Progenitor cell of endocrine pancreas (in vitro differentiated cells): ENCODE measurements around the gene PERP. TPM values are rescaled to one million over a fixed set of nuclear protein-coding genes. Genes with fewer than 3 reads are reported as not detected.

Experiments
- DNase-seq: peaks from one replicate; pipeline ENCODE4 v3.0.0; 2021; ENCODE audit warnings: low spot score; ENCODE audit not compliant: unreplicated experiment
- H3K27ac Mint-ChIP-seq: 2 replicates; pipeline ENCODE4 v1.8.0; 2021; ENCODE audit warnings: mild to moderate bottlenecking, moderate library complexity, mixed read lengths
- H3K27me3 Mint-ChIP-seq: 2 replicates; pipeline ENCODE4 v1.8.0; 2021; ENCODE audit warnings: mixed read lengths
- H3K36me3 Mint-ChIP-seq: 2 replicates; pipeline ENCODE4 v1.8.0; 2022; ENCODE audit warnings: mixed read lengths; ENCODE audit not compliant: insufficient read depth
- H3K4me1 Mint-ChIP-seq: 2 replicates; pipeline ENCODE4 v1.8.0; 2021; ENCODE audit warnings: low read depth, mixed read lengths
- H3K4me3 Mint-ChIP-seq: 2 replicates; pipeline ENCODE4 v1.8.0; 2021; ENCODE audit warnings: low read depth, mild to moderate bottlenecking, moderate library complexity, mixed read lengths
- H3K9me3 Mint-ChIP-seq: 2 replicates; pipeline ENCODE4 v1.8.0; 2021; ENCODE audit warnings: low read depth, mixed read lengths
- long read RNA-seq: library from polyadenylated mRNA; unstranded; transcript quantifications from one replicate; pipeline ENCODE4 v2.0.0, GENCODE V29; 2020
- total RNA-seq: library from RNA; stranded (reverse); gene quantifications from 2 replicates; pipeline ENCODE4 v1.2.1, GENCODE V29; 2021
- TF ChIP-seq, protein P1 (sequence below): fragments of 200-600 bp; sonication (generic); IDR thresholded peaks from one replicate; pipeline ENCODE4 v1.5.0; 2021; ENCODE audit warnings: antibody characterized with exemption, mild to moderate bottlenecking; ENCODE audit not compliant: unreplicated experiment

PERP gene
- total RNA-seq, result 68.3 and 75.3 TPM in 2 replicates
- long read RNA-seq, full-length matches to known transcripts, result 493 of 514 reads
- long read RNA-seq, partial matches to known transcripts, result 5 of 514 reads
- long read RNA-seq, other reads (novel, unspliced or antisense), result 16 of 514 reads

DNA sequence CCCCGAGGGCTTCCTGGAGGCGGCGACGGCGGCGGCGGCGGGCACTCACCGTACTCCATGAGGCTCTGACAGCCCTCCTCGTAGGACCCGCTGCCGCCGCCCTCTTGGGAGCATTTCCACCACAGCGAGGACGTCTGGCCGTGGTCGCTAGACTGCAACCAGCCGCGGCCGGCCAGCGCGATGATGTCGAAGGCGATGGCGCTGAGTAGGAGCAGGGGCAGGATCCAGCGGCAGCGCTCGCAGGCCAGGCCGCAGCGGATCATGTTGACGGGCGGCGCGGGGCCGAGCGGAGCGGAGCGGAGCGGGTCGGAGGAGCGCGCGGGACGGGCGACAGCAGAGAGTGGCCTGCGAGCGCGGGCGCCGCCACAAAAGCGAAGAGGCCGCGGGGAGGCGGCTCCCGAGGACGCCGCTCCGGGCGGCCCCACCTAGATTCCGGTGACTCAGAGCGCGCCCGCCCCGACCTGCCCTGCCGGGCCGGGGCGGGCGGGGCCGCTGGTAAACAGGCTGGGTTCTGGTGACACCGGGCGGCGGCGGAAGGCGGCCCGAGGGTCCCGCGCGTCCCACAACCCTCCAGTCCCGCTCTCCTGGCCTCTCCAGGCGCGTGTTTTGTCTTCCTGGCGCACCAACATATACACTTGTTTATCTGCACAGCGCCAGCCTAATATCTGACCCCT is at the start of gene PERP:
PERP (minus strand) TSS at position 342 of the 674 bp plus-strand sequence; CDS start at position 263, 79 bp downstream.
- no peaks in the 10 kb centered on the region for H3K27me3 Mint-ChIP-seq
- peaks cover 8% of the 10 kb centered on the region for H3K36me3 Mint-ChIP-seq
- no peaks in the 10 kb centered on the region for H3K9me3 Mint-ChIP-seq
- TF ChIP-seq, protein P1, sequence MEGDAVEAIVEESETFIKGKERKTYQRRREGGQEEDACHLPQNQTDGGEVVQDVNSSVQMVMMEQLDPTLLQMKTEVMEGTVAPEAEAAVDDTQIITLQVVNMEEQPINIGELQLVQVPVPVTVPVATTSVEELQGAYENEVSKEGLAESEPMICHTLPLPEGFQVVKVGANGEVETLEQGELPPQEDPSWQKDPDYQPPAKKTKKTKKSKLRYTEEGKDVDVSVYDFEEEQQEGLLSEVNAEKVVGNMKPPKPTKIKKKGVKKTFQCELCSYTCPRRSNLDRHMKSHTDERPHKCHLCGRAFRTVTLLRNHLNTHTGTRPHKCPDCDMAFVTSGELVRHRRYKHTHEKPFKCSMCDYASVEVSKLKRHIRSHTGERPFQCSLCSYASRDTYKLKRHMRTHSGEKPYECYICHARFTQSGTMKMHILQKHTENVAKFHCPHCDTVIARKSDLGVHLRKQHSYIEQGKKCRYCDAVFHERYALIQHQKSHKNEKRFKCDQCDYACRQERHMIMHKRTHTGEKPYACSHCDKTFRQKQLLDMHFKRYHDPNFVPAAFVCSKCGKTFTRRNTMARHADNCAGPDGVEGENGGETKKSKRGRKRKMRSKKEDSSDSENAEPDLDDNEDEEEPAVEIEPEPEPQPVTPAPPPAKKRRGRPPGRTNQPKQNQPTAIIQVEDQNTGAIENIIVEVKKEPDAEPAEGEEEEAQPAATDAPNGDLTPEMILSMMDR, result no peak
- H3K4me1 Mint-ChIP-seq, result peaks cover 25% of the 10 kb centered on the region
- DNase-seq, result peak; percentile 60
- peak within 1 kb of the TSS; percentile 99 for H3K27ac Mint-ChIP-seq
- H3K4me3 Mint-ChIP-seq, result peak within 1 kb of the TSS; percentile 96

DNA sequence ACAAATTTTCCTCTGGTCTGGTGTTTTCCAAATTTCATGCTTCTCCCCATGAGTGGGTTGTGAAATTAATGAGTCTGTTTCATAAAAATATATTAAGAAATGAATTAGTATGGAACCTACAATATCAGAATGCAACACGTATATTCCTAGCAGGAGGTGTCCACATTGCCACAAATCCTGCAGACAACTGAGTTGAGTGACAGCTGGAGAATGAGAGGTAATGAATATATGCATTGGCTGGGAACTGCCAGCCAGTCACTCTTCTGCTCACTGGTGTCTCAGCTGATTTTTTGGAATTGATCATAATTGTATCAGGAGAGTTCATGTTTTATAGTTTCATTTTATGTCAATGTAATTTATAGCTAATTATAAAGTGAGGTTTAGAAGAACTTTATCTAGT is 48.2 kb upstream of the PERP start:
- DNase-seq, result no peak
- Mint-ChIP-seq H3K36me3 (peaks cover 1% of the 10 kb centered on the region), H3K27me3 (peaks cover 1% of the 10 kb centered on the region), H3K4me1 (peaks cover 2% of the 10 kb centered on the region), H3K4me3 (no peak overlapping the region), H3K9me3 (peaks cover 18% of the 10 kb centered on the region), H3K27ac (no peak overlapping the region)
- TF ChIP-seq, protein P1, result no peak

DNA sequence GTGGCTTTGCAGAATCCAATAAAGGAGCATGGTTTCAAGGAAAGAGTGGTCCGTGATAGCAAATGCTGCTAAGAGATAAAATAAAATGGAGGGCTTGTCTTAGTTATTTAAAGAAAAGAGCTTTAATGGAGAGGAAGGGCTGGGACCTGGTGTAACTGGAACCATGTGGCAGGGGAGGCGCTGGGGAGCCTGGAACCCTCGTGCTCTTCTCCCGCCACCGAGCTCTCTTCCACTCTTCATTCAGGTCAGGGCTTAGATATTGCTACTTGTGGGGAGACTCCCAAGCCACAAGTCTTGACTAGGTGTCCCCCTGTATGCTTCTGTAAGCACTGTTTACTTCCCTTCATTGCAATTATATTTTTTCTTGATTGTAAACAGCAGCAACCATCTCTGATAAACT is 39.3 kb upstream of the PERP start:
- H3K4me3 Mint-ChIP-seq, result no peak overlapping the region
- H3K36me3 Mint-ChIP-seq, result no peaks in the 10 kb centered on the region
- peaks cover 2% of the 10 kb centered on the region for H3K4me1 Mint-ChIP-seq
- no peaks in the 10 kb centered on the region for H3K27me3 Mint-ChIP-seq
- peaks cover 3% of the 10 kb centered on the region for H3K9me3 Mint-ChIP-seq
- no peak for DNase-seq
- TF ChIP-seq, protein P1, result no peak
- no peak overlapping the region for H3K27ac Mint-ChIP-seq

DNA sequence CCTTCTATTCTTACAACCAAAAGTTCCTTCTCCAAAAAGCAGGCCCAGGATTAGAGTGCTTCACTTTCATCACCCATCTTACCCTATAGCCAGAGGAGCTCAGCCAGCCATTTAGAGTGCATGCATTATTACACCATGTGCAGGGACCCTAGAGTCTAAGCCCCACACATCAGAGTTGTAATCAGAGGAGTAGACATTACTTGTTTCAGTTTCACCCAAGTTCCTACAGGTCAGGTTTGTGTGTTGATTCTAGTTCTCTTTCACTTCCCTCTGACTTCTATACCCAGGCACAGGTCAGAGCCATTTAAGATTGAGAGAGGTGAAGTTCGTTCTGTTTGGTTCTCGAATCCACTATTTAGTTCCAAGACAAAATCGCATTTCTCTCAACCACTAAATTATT is 38.2 kb upstream of the PERP start:
- H3K4me1 Mint-ChIP-seq, result peaks cover 2% of the 10 kb centered on the region
- DNase-seq, result no peak
- no peaks in the 10 kb centered on the region for H3K27me3 Mint-ChIP-seq
- H3K36me3 Mint-ChIP-seq, result no peaks in the 10 kb centered on the region
- no peak overlapping the region for H3K27ac Mint-ChIP-seq
- TF ChIP-seq, protein P1, result no peak
- H3K9me3 Mint-ChIP-seq, result peaks cover 3% of the 10 kb centered on the region
- H3K4me3 Mint-ChIP-seq, result no peak overlapping the region

DNA sequence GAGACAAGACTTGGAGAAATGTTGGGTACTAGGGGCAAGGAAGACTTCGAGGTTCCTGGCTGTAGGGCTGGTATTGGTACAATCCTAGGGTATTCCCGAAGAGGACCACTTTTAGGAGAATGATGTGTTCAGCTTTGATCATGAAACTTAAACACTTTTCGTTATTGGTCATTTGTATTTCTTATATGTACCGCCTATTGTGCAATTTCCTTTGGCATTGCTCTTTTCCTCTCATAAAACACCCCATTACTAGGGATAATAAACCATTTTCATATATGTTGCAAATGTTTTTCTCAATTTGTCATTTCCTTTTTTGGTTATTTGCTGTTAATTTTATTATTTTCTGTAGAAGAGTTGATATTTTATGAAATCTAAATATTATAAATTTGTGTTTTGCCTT is 35.6 kb upstream of the PERP start:
- TF ChIP-seq, protein P1, result no peak
- Mint-ChIP-seq H3K4me3 (no peak overlapping the region), H3K36me3 (no peaks in the 10 kb centered on the region), H3K27ac (no peak overlapping the region), H3K27me3 (no peaks in the 10 kb centered on the region), H3K9me3 (peaks cover 3% of the 10 kb centered on the region), H3K4me1 (peaks cover 2% of the 10 kb centered on the region)
- DNase-seq, result no peak
